ENCODE measurements around the gene IPO7. TPM values are rescaled to one million over a fixed set of nuclear protein-coding genes. Genes with fewer than 3 reads are reported as not detected.
"Not testable (repeated sequence)": the region's sequence is repeated elsewhere in the genome, so short reads cannot be mapped to it uniquely, and the experiment has no call there.

IPO7 gene
- total RNA-seq, 1 experiment from 2014 or later, result 145 TPM

DNA sequence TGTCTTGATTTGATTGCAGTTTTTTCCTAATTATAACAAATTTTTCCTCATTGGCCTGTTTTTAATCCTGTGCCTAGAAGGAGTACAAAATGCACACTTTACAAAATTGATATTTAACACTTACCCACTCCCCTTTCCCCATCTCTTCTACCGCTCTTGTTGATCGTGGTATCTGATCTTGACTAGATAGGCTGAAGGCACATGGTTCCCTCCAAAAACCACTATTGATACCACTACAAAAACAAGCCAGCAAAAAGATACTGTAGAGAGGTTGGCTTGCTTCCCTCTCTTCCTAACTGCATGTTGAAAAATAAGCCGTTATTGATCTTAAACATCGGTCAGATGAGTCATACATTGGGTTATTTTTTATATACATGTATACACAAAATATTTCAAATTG is 61.8 kb downstream of the IPO7 start:
- Mint-ChIP-seq H3K27me3 (ENCODE audit: insufficient read depth, unreplicated experiment) (no peaks in the 10 kb centered on the region), H3K36me3 (ENCODE audit: insufficient read depth, unreplicated experiment) (peaks cover 75% of the 10 kb centered on the region), H3K27ac (ENCODE audit: low read depth, unreplicated experiment) (no peak overlapping the region), H3K4me3 (ENCODE audit: unreplicated experiment) (no peak overlapping the region), H3K4me1 (ENCODE audit: insufficient read depth, unreplicated experiment) (no peaks in the 10 kb centered on the region), H3K9me3 (ENCODE audit: unreplicated experiment) (no peaks in the 10 kb centered on the region)
- TF ChIP-seq, protein P1, sequence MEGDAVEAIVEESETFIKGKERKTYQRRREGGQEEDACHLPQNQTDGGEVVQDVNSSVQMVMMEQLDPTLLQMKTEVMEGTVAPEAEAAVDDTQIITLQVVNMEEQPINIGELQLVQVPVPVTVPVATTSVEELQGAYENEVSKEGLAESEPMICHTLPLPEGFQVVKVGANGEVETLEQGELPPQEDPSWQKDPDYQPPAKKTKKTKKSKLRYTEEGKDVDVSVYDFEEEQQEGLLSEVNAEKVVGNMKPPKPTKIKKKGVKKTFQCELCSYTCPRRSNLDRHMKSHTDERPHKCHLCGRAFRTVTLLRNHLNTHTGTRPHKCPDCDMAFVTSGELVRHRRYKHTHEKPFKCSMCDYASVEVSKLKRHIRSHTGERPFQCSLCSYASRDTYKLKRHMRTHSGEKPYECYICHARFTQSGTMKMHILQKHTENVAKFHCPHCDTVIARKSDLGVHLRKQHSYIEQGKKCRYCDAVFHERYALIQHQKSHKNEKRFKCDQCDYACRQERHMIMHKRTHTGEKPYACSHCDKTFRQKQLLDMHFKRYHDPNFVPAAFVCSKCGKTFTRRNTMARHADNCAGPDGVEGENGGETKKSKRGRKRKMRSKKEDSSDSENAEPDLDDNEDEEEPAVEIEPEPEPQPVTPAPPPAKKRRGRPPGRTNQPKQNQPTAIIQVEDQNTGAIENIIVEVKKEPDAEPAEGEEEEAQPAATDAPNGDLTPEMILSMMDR (IDR thresholded peaks at IDR 0.05; ENCODE audit: unreplicated experiment), result no peak
- BruUV-seq (replicated peaks), result no TSS peak
- POLR2A ChIA-PET, result no interaction called here
- CTCF ChIA-PET, result no interaction called here
- intact Hi-C loops (cut with micrococcal nuclease), result no loop called here
- DNase-seq (ENCODE audit: unreplicated experiment), result no peak

DNA sequence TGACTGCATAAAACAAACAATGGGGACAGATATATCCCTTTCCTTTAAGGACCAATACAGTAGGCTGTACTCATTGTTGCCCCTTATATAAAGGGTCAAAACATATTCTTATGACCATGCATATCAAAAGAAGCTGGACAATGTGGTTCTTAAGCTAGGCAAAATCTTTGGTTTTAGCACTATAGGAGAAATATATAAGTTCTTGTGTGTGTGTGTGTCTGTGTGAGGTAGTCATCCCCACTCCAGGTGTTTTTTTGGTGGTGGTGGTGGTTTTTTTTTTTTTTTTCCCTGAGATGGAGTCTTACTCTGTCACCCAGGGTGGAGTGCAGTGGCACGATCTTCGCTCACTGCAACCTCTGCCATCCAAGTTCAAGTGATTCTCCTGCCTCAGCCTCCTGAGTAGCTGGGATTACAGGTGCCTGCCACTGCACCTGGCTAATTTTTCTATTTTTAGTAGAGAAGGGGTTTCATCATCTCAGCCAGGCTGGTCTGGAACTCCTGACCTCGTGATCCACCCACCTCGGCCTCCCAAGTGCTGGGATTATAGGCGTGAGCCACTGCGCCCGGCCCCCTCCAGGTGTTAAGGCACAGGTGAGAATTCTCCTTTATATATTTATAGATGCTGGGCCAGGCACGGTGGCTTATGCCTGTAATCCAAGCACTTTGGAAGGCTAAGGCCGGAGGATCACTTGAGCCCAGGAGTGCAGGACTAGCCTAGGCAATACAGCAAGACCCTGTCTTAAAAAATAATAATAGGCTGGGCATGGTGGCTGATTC is 64.3 kb downstream of the IPO7 start:
- TF ChIP-seq, protein P1 (IDR thresholded peaks at IDR 0.05; ENCODE audit: unreplicated experiment), result no peak
- ChIA-PET POLR2A (interaction anchor here (1.1 to 4.2 kb wide), 2 partner anchors 12 to 766 kb away, joined by 3 to 44 read pairs; partner anchors contain the start of genes RPL27A, TRIM66 and ZNF143), CTCF (interaction anchor here (0.6 to 0.7 kb wide), 3 partner anchors 27 to 204 kb away, joined by 4 to 5 read pairs (median 5); no protein-coding TSS in a partner anchor)
- H3K4me3 Mint-ChIP-seq (ENCODE audit: unreplicated experiment), result no peak overlapping the region
- no peaks in the 10 kb centered on the region for H3K27me3 Mint-ChIP-seq (ENCODE audit: insufficient read depth, unreplicated experiment)
- BruUV-seq (replicated peaks), result no TSS peak
- H3K4me1 Mint-ChIP-seq (ENCODE audit: insufficient read depth, unreplicated experiment), result no peaks in the 10 kb centered on the region
- no peak for DNase-seq (ENCODE audit: unreplicated experiment)
- H3K36me3 Mint-ChIP-seq (ENCODE audit: insufficient read depth, unreplicated experiment), result peaks cover 50% of the 10 kb centered on the region
- intact Hi-C loops (cut with micrococcal nuclease), result no loop called here
- no peak overlapping the region for H3K27ac Mint-ChIP-seq (ENCODE audit: low read depth, unreplicated experiment)
- peaks cover 9% of the 10 kb centered on the region for H3K9me3 Mint-ChIP-seq (ENCODE audit: unreplicated experiment)

DNA sequence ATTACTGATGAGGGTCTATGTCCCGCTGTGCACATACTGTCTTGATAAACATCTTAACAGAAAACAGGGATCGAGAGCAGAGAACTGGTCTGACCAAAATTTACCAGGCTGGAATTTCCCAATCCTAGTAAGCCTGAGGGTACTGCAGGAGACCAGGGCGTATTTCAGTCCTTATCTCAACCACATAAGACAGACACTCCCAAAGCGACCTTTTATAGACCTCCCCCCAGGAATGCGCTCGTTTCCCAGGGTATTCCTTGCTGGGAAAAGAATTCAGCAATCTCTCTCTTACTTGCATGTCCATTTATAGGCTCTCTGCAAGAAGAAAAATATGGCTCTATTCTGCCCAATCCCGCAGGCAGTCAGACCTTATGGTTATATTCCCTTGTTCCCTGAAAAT is 67.6 kb downstream of the IPO7 start:
- POLR2A ChIA-PET; H3K27me3 Mint-ChIP-seq (ENCODE audit: insufficient read depth, unreplicated experiment); H3K4me1 Mint-ChIP-seq (ENCODE audit: insufficient read depth, unreplicated experiment); H3K9me3 Mint-ChIP-seq (ENCODE audit: unreplicated experiment); H3K27ac Mint-ChIP-seq (ENCODE audit: low read depth, unreplicated experiment); H3K4me3 Mint-ChIP-seq (ENCODE audit: unreplicated experiment); intact Hi-C loops (cut with micrococcal nuclease); BruUV-seq (replicated peaks); CTCF ChIA-PET; DNase-seq (ENCODE audit: unreplicated experiment): not testable (repeated sequence)
- peaks cover 20% of the 10 kb centered on the region for H3K36me3 Mint-ChIP-seq (ENCODE audit: insufficient read depth, unreplicated experiment)

DNA sequence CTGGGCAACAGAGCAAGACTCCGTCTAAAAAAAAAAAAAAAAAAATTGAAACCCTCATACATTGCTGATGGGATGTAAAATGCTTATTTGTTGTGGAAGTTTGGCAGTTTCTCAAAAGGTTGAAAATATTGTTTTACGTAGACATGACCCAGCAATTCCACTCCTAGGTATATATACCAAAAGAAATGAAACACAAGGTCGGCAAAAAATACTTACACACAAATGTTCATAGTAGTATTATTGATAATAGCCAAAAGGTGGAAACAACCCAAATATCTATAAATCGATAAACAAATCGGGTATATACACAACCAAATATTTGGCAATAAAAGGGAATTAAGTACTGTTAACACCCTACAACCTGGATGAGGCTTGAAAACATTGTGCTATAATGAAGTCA is 71.3 kb downstream of the IPO7 start:
- BruUV-seq (replicated peaks), result no TSS peak
- Mint-ChIP-seq H3K27me3 (ENCODE audit: insufficient read depth, unreplicated experiment) (no peaks in the 10 kb centered on the region), H3K27ac (ENCODE audit: low read depth, unreplicated experiment) (peak overlapping the region; percentile 8), H3K36me3 (ENCODE audit: insufficient read depth, unreplicated experiment) (peaks cover 9% of the 10 kb centered on the region), H3K4me3 (ENCODE audit: unreplicated experiment) (no peak overlapping the region), H3K4me1 (ENCODE audit: insufficient read depth, unreplicated experiment) (no peaks in the 10 kb centered on the region), H3K9me3 (ENCODE audit: unreplicated experiment) (peaks cover 9% of the 10 kb centered on the region)
- no peak for DNase-seq (ENCODE audit: unreplicated experiment)
- intact Hi-C loops (cut with micrococcal nuclease), result no loop called here
- TF ChIP-seq, protein P1 (IDR thresholded peaks at IDR 0.05; ENCODE audit: unreplicated experiment), result no peak
- ChIA-PET CTCF (no interaction called here), POLR2A (no interaction called here)

Measured in MCF 10A (cell line).